HepG2 (cell line): ENCODE results near the gene MYH16.
"Not testable (repeated sequence)": the region's sequence is repeated elsewhere in the genome, so short reads cannot be mapped to it uniquely, and the experiment has no call there.

Experiments
- CAMTA2 ChIP-seq: sonication (generic); formaldehyde crosslinking; IDR thresholded peaks from 2 replicates; pipeline ENCODE4 v1.4.0; 2020; ENCODE audit warnings: mild to moderate bottlenecking, missing genetic modification reagents, borderline replicate concordance
- FOXK2 ChIP-seq: fragments of 450-650 bp; IDR thresholded peaks from 2 replicates; pipeline ENCODE4 v1.6.1; 2016
- MATR3 ChIP-seq: sonication (generic); formaldehyde crosslinking; IDR thresholded peaks from 2 replicates; pipeline ENCODE4 v1.4.0; 2020; ENCODE audit warnings: missing genetic modification reagents
- NFIC ChIP-seq: IDR thresholded peaks from 2 replicates; pipeline ENCODE4 v1.6.1; 2012; ENCODE audit warnings: mild to moderate bottlenecking, low read length, inconsistent platforms
- ZNF816 ChIP-seq: sonication (generic); formaldehyde crosslinking; IDR thresholded peaks from 2 replicates; pipeline ENCODE4 v1.8.0; 2022; ENCODE audit warnings: missing genetic modification reagents, mild to moderate bottlenecking, borderline replicate concordance
- TF ChIP-seq, protein P1 (sequence below): sonication (generic); formaldehyde crosslinking; IDR thresholded peaks from 2 replicates; pipeline ENCODE4 v1.5.0; 2020; ENCODE audit warnings: missing genetic modification reagents
- TF ChIP-seq, protein P2 (sequence below): sonication (generic); formaldehyde crosslinking; IDR thresholded peaks from 2 replicates; pipeline ENCODE4 v1.4.0; 2020; ENCODE audit warnings: missing genetic modification reagents
- TF ChIP-seq, protein P3 (sequence below): sonication (generic); formaldehyde crosslinking; IDR thresholded peaks from 2 replicates; pipeline ENCODE4 v1.4.0; 2020; ENCODE audit warnings: missing genetic modification reagents
- TF ChIP-seq, protein P4 (sequence below): sonication (generic); formaldehyde crosslinking; IDR thresholded peaks from 2 replicates; pipeline ENCODE4 v1.5.0; 2020; ENCODE audit warnings: mild to moderate bottlenecking, missing genetic modification reagents, moderate library complexity

DNA sequence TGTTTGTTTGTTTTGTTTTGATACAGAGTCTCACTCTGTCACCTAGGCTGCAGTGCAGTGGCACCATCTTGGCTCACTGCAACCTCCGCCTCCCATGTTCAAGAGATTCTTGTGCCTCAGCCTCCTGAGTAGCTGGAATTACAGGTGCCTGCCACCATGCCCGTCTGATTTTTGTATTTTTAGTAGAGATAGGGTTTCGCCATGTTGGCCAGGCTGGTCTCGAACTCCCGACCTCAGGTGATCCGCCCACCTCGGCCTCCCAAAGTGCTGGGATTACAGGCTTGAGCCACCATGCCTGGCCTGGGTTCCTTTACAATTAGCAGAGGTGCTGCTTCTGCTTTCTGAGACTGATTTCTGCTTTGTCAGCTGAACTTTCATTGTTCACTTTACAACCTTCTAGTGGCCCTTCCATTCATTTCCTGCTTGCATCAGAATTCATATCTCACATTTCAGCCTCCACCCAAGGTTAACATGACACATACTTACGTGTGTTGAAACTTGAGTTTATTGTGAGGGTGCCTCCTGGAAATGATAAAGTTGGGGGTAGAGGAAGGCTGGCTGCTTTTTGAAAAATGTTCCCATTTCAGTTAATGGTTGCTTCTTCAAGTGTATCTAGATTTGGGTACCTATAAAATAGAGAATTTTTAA is 57.8 kb downstream of the MYH16 start:
- TF ChIP-seq FOXK2; CAMTA2 (CRISPR knock-in tag); NFIC; MATR3 (CRISPR knock-in tag); ZNF816 (CRISPR knock-in tag): not testable (repeated sequence)
- TF ChIP-seq, protein P1, sequence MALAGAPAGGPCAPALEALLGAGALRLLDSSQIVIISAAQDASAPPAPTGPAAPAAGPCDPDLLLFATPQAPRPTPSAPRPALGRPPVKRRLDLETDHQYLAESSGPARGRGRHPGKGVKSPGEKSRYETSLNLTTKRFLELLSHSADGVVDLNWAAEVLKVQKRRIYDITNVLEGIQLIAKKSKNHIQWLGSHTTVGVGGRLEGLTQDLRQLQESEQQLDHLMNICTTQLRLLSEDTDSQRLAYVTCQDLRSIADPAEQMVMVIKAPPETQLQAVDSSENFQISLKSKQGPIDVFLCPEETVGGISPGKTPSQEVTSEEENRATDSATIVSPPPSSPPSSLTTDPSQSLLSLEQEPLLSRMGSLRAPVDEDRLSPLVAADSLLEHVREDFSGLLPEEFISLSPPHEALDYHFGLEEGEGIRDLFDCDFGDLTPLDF, result not testable (repeated sequence)
- TF ChIP-seq, protein P2, sequence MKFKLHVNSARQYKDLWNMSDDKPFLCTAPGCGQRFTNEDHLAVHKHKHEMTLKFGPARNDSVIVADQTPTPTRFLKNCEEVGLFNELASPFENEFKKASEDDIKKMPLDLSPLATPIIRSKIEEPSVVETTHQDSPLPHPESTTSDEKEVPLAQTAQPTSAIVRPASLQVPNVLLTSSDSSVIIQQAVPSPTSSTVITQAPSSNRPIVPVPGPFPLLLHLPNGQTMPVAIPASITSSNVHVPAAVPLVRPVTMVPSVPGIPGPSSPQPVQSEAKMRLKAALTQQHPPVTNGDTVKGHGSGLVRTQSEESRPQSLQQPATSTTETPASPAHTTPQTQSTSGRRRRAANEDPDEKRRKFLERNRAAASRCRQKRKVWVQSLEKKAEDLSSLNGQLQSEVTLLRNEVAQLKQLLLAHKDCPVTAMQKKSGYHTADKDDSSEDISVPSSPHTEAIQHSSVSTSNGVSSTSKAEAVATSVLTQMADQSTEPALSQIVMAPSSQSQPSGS (CRISPR knock-in tag), result not testable (repeated sequence)
- TF ChIP-seq, protein P3, sequence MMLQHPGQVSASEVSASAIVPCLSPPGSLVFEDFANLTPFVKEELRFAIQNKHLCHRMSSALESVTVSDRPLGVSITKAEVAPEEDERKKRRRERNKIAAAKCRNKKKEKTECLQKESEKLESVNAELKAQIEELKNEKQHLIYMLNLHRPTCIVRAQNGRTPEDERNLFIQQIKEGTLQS (CRISPR knock-in tag), result not testable (repeated sequence)
- TF ChIP-seq, protein P4, sequence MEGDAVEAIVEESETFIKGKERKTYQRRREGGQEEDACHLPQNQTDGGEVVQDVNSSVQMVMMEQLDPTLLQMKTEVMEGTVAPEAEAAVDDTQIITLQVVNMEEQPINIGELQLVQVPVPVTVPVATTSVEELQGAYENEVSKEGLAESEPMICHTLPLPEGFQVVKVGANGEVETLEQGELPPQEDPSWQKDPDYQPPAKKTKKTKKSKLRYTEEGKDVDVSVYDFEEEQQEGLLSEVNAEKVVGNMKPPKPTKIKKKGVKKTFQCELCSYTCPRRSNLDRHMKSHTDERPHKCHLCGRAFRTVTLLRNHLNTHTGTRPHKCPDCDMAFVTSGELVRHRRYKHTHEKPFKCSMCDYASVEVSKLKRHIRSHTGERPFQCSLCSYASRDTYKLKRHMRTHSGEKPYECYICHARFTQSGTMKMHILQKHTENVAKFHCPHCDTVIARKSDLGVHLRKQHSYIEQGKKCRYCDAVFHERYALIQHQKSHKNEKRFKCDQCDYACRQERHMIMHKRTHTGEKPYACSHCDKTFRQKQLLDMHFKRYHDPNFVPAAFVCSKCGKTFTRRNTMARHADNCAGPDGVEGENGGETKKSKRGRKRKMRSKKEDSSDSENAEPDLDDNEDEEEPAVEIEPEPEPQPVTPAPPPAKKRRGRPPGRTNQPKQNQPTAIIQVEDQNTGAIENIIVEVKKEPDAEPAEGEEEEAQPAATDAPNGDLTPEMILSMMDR (CRISPR knock-in tag), result not testable (repeated sequence)
